GOT3 (cell line): ENCODE data around the gene GTF2H2.
"Not testable (repeated sequence)": the region's sequence is repeated elsewhere in the genome, so short reads cannot be mapped to it uniquely, and the experiment has no call there.

Experiments
- DNase-seq: peaks from one replicate; lab custom pipeline; 2025; ENCODE audit warnings: mixed read lengths; lab: John Stamatoyannopoulos, UW

Gene GTF2H2

GRCh38 chr5:71067262-71067928, at the start of gene GTF2H2:
Gene GTF2H2 (minus strand): TSS chr5:71067676. CDS start chr5:71062763, 4,913 bp downstream.
- DNase-seq = not testable (repeated sequence)

GRCh38 chr5:71109730-71110275, 42.3 kb upstream of the GTF2H2 start:
- not testable (repeated sequence) for DNase-seq

DNA sequence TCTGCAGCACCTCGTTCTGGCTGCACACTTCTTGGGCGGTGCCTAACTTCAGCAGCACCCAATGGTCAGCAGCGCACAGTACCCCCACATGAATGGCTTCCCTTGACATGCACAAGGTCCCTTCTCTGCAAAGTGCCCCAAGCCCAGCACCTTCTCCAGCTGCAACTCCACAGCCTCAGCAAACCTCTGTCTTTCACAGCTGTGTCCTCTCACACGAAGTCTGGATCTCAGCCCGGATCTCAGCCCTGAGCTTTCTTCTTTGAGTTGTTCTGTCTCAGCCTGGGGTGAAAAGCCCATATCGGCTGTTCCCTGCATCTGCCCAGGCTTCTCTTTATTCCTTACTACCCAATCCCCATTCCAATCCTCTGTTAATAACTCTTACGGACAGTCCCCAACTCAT, 32.5 kb upstream of the GTF2H2 start:
- DNase-seq = not testable (repeated sequence)

- DNase-seq = not testable (repeated sequence)
Measured at GRCh38 chr5:71097930-71098203, 30.4 kb upstream of the GTF2H2 start.

- DNase-seq = not testable (repeated sequence)
Measured at GRCh38 chr5:71097173-71097929, 29.9 kb upstream of the GTF2H2 start.

GRCh38 chr5:71089773-71090172, 22.3 kb upstream of the GTF2H2 start:
- not testable (repeated sequence) for DNase-seq

DNA sequence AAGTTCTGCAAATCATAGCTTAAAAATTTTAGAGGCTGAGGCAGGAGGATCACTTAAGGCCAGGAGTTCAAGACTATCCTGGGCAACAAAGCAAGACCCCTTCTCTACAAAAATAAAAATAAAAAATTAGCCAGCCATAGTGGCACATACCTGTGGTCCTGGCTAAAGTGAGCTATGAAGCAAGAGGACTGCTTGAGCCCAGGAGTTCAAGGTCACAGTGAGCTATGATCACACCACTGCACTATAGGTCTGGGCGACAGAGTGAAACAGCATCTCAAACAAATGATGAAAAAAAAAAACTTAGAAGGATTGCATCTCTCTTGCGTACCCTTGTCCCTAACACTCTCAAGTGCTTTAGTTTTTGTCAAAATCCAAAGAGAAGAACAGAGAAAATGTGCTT, 21.3 kb upstream of the GTF2H2 start:
- not testable (repeated sequence) for DNase-seq

GRCh38 chr5:71086145-71086544, 18.7 kb upstream of the GTF2H2 start:
- not testable (repeated sequence) for DNase-seq

DNA sequence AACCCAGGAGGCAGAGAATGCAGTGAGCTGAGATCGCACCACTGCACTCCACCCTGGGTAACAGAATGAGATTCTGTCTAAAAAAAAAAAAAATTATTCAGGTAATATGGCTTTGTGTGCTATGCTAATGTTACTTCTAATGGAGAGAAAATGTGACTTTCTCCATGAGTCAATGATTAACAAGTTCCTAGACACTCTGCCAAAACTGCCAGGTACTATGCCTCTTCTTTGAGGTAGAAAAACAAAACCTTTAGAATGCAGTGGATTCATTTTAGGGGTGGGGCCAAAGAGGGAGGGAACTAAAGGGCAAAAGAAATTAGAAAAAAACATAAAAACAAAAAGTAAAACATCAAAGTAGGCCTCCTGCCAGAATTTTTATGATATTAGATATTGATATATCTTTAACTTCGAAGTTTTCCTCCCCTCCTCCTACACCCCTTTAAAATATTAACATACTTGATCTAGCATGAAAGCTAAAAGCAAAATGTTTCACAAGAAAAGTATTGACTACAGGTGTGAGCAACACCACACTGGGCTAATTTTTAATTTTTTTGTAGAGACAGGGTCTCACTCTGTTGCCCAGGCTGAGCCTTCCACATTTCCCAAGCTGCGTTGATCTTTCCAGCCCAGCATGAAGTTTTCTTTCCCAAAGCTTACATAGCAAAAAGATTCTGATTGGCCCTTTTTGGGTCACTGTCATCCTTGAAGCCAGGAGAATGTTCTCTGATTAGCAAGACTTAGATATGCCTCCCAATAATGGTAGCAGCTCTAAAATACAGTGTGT, 17.0 kb upstream of the GTF2H2 start:
- not testable (repeated sequence) for DNase-seq

- DNase-seq = not testable (repeated sequence)
Measured at GRCh38 chr5:71082898-71083297, 15.4 kb upstream of the GTF2H2 start.

GRCh38 chr5:71082340-71082739, 14.9 kb upstream of the GTF2H2 start:
- DNase-seq = not testable (repeated sequence)

DNA sequence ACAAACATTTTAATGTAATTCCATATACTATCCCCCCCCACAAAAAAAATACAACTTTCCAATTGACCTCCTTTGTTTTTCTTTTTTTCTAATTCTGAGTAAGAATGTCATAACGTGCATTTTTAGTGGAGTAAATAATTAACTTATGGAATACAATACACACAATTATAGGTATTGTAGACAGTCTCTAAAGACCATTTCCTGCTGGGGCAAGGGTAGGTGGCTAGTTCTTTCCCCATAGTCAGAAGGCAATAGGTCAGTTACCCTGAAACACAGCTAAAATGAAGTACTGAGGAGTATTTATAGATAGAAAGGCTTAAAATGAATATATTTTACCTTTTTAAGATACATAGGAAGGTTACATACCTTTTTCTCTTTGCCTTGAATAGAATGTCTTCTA, 6.2 kb downstream of the GTF2H2 start:
- not testable (repeated sequence) for DNase-seq

- DNase-seq = not testable (repeated sequence)
Measured at GRCh38 chr5:71059426-71059825, 8.1 kb downstream of the GTF2H2 start.

DNA sequence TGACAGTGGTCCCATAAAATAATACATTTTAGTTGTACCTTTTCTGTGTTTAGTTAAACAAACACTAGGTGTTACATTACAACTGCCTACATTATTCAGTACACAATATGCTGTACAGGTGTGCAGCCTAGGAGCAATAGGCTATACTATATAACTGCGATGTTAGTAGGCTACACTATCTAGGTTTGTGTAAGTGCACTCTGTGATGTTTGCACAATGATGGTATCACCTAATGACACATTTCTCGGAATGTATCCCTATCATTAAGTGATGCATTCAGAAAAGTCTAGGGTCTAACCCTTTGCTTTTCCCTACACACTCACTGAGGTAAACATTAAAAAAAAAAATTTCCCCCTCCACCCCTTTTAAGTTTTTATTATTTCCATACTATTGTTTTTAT, 22.7 kb downstream of the GTF2H2 start:
- not testable (repeated sequence) for DNase-seq

GRCh38 chr5:71044128-71044527, 23.3 kb downstream of the GTF2H2 start:
- DNase-seq = not testable (repeated sequence)

- not testable (repeated sequence) for DNase-seq
Measured at GRCh38 chr5:71031046-71031776, 36.3 kb downstream of the GTF2H2 start.

DNA sequence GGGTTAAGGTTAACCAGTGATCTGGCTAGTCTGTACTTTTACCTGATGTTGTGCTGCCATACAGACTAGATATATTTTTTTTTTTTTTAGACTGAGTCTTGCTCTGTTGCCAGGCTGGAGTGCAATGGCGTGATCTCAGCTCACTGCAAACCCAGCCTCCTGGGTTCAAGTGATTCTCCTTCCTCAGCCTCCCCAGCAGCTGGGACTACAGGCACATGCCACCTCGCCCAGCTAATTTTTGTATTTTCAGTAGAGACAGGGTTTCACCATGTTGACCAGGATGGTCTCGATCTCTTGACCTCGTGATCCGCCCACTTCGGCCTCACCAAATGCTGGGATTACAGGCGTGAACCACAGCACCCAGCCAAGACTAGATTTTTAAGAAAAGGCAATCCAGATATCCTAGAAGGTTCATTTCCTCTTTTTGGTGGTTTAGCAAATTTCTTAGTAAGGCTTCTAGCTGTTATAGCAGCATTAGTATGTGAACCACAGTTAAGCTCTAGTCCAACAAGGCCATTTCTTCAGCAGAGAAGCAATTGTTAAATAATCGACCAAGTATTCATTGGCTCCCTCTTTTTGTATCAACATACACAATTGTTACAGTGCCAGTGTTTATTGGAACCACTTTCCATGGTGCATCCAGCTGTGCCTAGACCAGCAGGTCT, 42.1 kb downstream of the GTF2H2 start, which contains the start of gene NAIP:
NAIP (minus strand) TSS at position 51 of the 665 bp plus-strand sequence. CDS start 12,424 bp downstream, outside the sequence.
- DNase-seq = not testable (repeated sequence)

DNA sequence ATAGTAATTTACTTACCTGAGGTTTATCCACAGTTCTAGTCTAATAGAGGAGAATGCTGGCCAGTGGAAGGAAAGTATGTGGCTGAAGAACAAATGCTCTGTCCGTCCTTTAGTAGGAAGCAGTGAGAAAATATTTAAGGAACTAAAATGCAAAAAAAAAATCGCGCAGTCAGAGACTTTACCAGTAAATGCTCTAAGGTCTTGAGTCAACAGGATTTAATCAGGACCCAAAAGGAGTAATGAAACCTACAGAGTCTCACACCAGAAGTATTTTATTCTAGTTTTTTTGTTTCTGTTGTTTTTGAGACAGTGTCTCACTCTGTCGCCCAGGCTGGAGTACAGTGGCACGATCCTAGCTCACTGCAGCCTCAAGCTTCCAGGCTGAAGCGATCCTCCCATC, 46.8 kb downstream of the GTF2H2 start:
- not testable (repeated sequence) for DNase-seq

- not testable (repeated sequence) for DNase-seq
Measured at GRCh38 chr5:71018376-71019005, 49.0 kb downstream of the GTF2H2 start.

DNA sequence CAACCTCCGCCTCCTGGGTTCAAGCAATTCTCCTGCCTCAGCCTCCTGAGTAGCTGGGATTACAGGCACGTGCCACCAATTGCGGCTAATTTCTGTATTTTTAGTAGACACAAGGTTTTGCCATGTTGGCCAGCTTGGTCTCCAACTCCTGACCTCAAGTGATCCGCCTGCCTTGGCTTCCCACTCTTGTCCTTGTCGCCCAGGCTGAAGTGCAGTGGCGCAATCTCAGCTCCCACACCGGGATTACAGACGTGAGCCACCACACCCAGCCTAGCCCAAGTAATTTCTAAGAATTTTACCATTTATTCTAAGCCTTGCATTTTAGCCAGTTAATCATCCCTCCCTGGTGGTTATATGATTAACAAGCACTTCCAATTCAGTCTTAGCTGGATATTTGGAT, 53.3 kb downstream of the GTF2H2 start:
- no peak for DNase-seq
